Glutamatergic neuron (in vitro differentiated cells): ENCODE measurements around the gene GRB2. TPM values are rescaled to one million over a fixed set of nuclear protein-coding genes. Genes with fewer than 3 reads are reported as not detected.
"Not testable (repeated sequence)": the region's sequence is repeated elsewhere in the genome, so short reads cannot be mapped to it uniquely, and the experiment has no call there.

Experiments used
- DNase-seq: peaks from one replicate; pipeline ENCODE4 v3.0.0; 2022
- H3K27ac Mint-ChIP-seq: one replicate; pipeline ENCODE4 v1.8.0; 2020; ENCODE audit warnings: mild to moderate bottlenecking, mixed read lengths, inconsistent platforms; ENCODE audit not compliant: unreplicated experiment
- H3K27me3 Mint-ChIP-seq: one replicate; pipeline ENCODE4 v1.8.0; 2020; ENCODE audit warnings: mild to moderate bottlenecking, moderate library complexity, mixed read lengths, inconsistent platforms; ENCODE audit not compliant: unreplicated experiment
- H3K36me3 Mint-ChIP-seq: one replicate; pipeline ENCODE4 v1.8.0; 2020; ENCODE audit warnings: mild to moderate bottlenecking, mixed read lengths, inconsistent platforms; ENCODE audit not compliant: unreplicated experiment
- H3K4me1 Mint-ChIP-seq: one replicate; pipeline ENCODE4 v1.8.0; 2020; ENCODE audit warnings: mild to moderate bottlenecking, low read depth, mixed read lengths, inconsistent platforms; ENCODE audit not compliant: unreplicated experiment
- H3K4me3 Mint-ChIP-seq: one replicate; pipeline ENCODE4 v1.8.0; 2020; ENCODE audit warnings: mild to moderate bottlenecking, mixed read lengths, inconsistent platforms; ENCODE audit not compliant: unreplicated experiment
- H3K9me3 Mint-ChIP-seq: one replicate; pipeline ENCODE4 v1.8.0; 2020; ENCODE audit warnings: mild to moderate bottlenecking, moderate library complexity, mixed read lengths, inconsistent platforms; ENCODE audit not compliant: unreplicated experiment
- total RNA-seq: library from RNA; stranded (reverse); fragmentation: NEBNext Ultra II Directional; extraction: Animal tissue kit (Norgen Biotek cat#: 25700); gene quantifications from one replicate; pipeline ENCODE4 v1.2.1, GENCODE V29; 2021; ENCODE audit not compliant: unreplicated experiment
- TF ChIP-seq, protein P1 (sequence below): fragments of 200-600 bp; sonication (generic); IDR thresholded peaks from one replicate; pipeline ENCODE4 v1.5.0; 2021; ENCODE audit not compliant: partially characterized antibody, unreplicated experiment

GRB2 gene
- total RNA-seq, 1 donor from 2014 or later: 148 TPM

DNA sequence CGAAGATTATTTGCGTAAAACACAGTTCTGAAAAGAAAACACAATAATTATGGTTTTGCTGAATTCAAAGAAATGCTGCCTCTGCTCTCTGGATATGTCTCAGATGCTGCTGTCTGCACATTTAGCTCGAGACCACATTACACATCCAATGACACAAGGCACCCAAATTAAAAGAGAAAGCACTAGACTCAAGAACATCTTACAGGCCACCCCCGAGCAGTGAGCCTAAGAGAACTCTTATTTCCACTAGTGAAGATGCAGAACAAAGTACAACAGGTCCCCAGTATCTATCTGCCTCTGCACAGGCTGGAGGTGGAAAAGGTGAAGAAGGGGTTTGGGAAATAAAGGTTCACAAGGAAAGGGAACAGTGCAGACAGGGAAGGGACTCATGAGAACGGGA is 33.5 kb downstream of the GRB2 start:
- no peak for DNase-seq
- peak overlapping the region; percentile 31 for H3K4me3 Mint-ChIP-seq
- no peak overlapping the region for H3K27ac Mint-ChIP-seq
- H3K9me3 Mint-ChIP-seq: peaks cover 2% of the 10 kb centered on the region
- TF ChIP-seq, protein P1, sequence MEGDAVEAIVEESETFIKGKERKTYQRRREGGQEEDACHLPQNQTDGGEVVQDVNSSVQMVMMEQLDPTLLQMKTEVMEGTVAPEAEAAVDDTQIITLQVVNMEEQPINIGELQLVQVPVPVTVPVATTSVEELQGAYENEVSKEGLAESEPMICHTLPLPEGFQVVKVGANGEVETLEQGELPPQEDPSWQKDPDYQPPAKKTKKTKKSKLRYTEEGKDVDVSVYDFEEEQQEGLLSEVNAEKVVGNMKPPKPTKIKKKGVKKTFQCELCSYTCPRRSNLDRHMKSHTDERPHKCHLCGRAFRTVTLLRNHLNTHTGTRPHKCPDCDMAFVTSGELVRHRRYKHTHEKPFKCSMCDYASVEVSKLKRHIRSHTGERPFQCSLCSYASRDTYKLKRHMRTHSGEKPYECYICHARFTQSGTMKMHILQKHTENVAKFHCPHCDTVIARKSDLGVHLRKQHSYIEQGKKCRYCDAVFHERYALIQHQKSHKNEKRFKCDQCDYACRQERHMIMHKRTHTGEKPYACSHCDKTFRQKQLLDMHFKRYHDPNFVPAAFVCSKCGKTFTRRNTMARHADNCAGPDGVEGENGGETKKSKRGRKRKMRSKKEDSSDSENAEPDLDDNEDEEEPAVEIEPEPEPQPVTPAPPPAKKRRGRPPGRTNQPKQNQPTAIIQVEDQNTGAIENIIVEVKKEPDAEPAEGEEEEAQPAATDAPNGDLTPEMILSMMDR: no peak
- H3K36me3 Mint-ChIP-seq: no peaks in the 10 kb centered on the region
- H3K27me3 Mint-ChIP-seq: no peaks in the 10 kb centered on the region
- peaks cover 20% of the 10 kb centered on the region for H3K4me1 Mint-ChIP-seq

DNA sequence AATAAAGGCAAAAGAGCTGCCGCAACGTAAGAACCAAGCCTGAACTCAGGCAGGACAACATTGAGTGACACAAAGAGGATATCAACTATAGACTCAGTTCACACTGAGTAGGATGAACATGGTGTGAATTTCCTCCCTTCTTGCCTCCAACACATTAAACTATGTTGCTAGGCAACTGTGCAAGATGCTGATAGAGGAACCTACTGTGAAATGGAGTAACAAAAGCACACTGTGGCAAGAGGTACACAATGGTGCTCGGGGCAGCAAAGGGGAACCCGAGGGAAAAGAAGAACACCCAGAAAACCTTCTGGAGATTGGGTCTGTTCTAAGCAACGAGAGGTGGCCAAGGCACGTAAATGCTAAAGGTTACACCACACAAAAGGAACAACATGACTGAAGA is 34.1 kb downstream of the GRB2 start:
- Mint-ChIP-seq H3K36me3 (no peaks in the 10 kb centered on the region), H3K27ac (no peak overlapping the region), H3K4me1 (peaks cover 20% of the 10 kb centered on the region), H3K9me3 (no peaks in the 10 kb centered on the region), H3K4me3 (no peak overlapping the region), H3K27me3 (no peaks in the 10 kb centered on the region)
- no peak for DNase-seq
- TF ChIP-seq, protein P1: no peak

DNA sequence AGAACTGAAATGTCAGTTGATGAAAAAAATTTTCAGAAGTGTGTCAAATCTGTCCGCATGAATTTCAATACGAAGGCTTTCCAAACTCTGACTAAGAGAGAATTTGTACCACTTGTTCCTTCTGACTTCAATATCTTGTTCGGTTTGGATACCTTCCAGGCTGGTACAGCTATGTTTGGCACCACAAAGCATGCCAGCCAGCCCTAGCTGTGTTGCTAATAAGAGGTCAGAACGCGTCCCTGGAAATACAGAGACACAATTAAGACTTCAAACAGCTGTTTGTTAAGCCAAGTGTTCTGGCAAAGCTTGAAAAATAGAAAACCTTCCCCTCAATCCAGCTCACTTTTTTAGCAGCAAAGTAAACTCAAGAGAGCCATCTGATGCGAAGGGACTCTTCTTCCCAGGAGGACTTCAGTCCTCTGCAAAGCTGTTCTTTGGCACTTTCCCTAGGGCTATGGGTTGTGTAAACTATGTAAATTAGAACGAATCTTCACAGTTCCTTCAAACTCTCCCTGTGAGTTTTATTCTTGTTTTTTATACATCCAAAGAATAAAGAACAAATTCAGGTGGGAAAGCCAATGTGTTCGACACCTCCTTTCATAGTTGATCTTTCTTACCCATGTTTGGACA is 35.1 kb downstream of the GRB2 start:
- Mint-ChIP-seq H3K4me1 (peaks cover 29% of the 10 kb centered on the region), H3K9me3 (no peaks in the 10 kb centered on the region), H3K4me3 (no peak overlapping the region), H3K27ac (no peak overlapping the region), H3K27me3 (no peaks in the 10 kb centered on the region), H3K36me3 (no peaks in the 10 kb centered on the region)
- TF ChIP-seq, protein P1: no peak
- DNase-seq: no peak

DNA sequence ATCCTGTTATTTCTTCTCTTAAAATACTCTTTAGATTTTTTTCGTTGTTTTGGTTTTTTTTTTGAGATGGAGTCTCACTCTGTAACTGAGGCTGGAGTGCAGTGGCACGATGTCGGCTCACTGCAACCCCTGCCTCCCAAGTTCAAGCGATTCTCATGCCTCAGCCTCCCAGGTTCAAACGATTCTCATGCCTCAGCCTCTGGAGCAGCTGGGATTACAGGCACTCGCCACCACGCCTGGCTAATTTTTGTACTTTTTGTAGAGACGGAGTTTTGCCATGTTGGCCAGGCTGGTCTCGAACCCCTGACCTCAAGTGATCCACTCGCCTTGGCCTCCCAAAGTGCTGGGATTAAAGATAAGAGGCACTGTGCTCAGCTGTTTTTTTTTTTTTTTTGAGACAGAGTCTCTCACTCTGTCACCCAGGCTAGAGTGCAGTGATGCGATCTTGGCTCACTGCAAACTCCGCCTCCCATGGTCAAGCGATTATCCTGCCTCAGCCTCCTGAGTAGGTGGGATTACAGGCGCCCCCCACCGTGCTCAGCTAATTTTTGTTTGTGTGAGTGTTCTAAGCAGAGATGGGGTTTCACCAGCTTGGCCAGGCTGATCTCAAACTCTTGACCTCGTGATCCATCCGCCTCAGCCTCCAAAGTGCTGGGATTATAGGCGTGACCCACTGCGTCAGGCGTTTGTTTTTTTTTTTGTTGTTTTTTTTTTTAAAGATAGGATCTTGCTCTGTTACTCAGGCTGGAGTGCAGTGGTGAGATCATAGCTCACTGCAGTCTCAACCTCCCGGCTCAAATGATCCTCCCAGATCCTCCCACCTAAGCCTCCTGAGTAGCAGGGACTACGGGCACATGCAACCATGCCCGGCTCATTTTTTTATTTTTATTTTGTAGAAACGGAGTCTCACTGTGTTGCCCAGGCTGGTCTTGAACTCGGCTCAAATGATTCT is 37.4 kb downstream of the GRB2 start:
- not testable (repeated sequence) for H3K27ac Mint-ChIP-seq, DNase-seq, H3K36me3 Mint-ChIP-seq, H3K27me3 Mint-ChIP-seq, H3K9me3 Mint-ChIP-seq, H3K4me3 Mint-ChIP-seq
- peaks cover 44% of the 10 kb centered on the region for H3K4me1 Mint-ChIP-seq

DNA sequence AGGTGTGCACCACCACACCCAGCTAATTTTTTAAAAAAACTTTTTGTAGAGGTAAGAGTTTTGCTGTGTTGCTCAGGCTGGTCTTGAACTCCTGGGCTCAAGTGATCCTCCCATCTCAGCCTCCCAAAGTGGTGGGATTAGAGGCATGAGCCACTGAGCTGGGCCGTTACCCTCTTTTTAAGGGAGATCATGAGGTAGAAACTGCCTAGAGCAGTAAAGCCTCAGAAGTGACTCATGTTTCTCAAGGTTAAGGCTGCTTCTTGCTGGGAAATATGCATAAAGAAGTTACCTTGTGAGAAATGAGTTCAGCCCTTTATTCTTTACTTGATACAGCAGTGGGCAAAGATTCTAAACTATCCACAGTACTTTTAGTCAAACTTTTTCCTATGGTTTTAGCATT is 38.2 kb downstream of the GRB2 start:
- DNase-seq: no peak
- Mint-ChIP-seq H3K36me3 (no peaks in the 10 kb centered on the region), H3K27me3 (peaks cover 2% of the 10 kb centered on the region), H3K27ac (no peak overlapping the region), H3K4me1 (peaks cover 44% of the 10 kb centered on the region), H3K4me3 (no peak overlapping the region), H3K9me3 (no peaks in the 10 kb centered on the region)
- TF ChIP-seq, protein P1: no peak
